Muscle of leg (tissue), 16 donors: Measurements from ENCODE around the gene WDR13. TPM values are rescaled to one million over a fixed set of nuclear protein-coding genes. Genes with fewer than 3 reads are reported as not detected.
"Not testable (repeated sequence)": the region's sequence is repeated elsewhere in the genome, so short reads cannot be mapped to it uniquely, and the experiment has no call there.

ENCODE experiments used
- DNase-seq: peaks from one replicate; pipeline ENCODE4 v3.0.0; 2013
- H3K27ac ChIP-seq: one replicate; pipeline ENCODE4 v1.5.1; 2013; ENCODE audit warnings: mild to moderate bottlenecking, low read length, control low read depth
- H3K27me3 ChIP-seq: one replicate; pipeline ENCODE4 v1.6.1; 2013; ENCODE audit warnings: low read length; ENCODE audit not compliant: control insufficient read depth, insufficient read depth
- H3K36me3 ChIP-seq: one replicate; pipeline ENCODE4 v1.6.1; 2013; ENCODE audit warnings: low read length; ENCODE audit not compliant: control insufficient read depth, insufficient read depth
- H3K4me1 ChIP-seq: one replicate; pipeline ENCODE4 v1.6.1; 2013; ENCODE audit warnings: low read length; ENCODE audit not compliant: control insufficient read depth, insufficient read depth
- H3K4me3 ChIP-seq: one replicate; pipeline ENCODE4 v1.5.1; 2013; ENCODE audit warnings: low read length, control low read depth
- H3K9me3 ChIP-seq: replicated peaks from 2 replicates; pipeline ENCODE4 v1.6.1; 2013; ENCODE audit warnings: low read depth, low read length; ENCODE audit not compliant: control insufficient read depth
- WGBS: methylation state at CpG from one replicate; pipeline ENCODE4 v1.1.5; 2013; ENCODE audit warnings: missing lambda C conversion rate; ENCODE audit not compliant: insufficient coverage; 5-methylcytosine and 5-hydroxymethylcytosine counted together
- long read RNA-seq, 11 donors: transcript quantifications; one replicate each; lab custom pipeline, GENCODE V29; 2026
- polyA plus RNA-seq, 8 donors: library from polyadenylated mRNA; unstranded; fragments of 120-200 nt; gene quantifications; one replicate each; pipeline versions ENCODE4 v1.2.1 to v1.2.3, GENCODE V29; 2013; ENCODE audit warnings: inconsistent platforms in 1 of 8, low replicate concordance in 1 of 8; ENCODE audit not compliant: insufficient read length in 8 of 8, insufficient read depth in 1 of 8
- total RNA-seq: library from RNA; stranded (reverse); fragments of 120-200 nt; gene quantifications from one replicate; pipeline ENCODE4 v1.2.4, GENCODE V29; 2013

The WDR13 gene
- total RNA-seq: 99.1 TPM
- 100 to 1,000 TPM in 4 of 8 donors, 10 to 100 TPM in 4; 85.8 to 128 (median 101) TPM for polyA plus RNA-seq
- long read RNA-seq, donor 1, full-length matches to known transcripts: 10 of 10 reads
- long read RNA-seq, donor 1, partial matches to known transcripts: 0 of 10 reads
- long read RNA-seq, donor 1, other reads (novel, unspliced or antisense): 0 of 10 reads
- long read RNA-seq, donor 2, partial matches to known transcripts: 0 of 4 reads
- long read RNA-seq, donor 2, other reads (novel, unspliced or antisense): 0 of 4 reads
- long read RNA-seq, donor 3, full-length matches to known transcripts: 14 of 22 reads
- long read RNA-seq, donor 3, partial matches to known transcripts: 0 of 22 reads
- long read RNA-seq, donor 3, other reads (novel, unspliced or antisense): 8 of 22 reads
- long read RNA-seq, donor 4, full-length matches to known transcripts: 4 of 4 reads
- long read RNA-seq, donor 4, partial matches to known transcripts: 0 of 4 reads
- long read RNA-seq, donor 4, other reads (novel, unspliced or antisense): 0 of 4 reads
- long read RNA-seq, donor 5, full-length matches to known transcripts: 34 of 46 reads
- long read RNA-seq, donor 5, partial matches to known transcripts: 0 of 46 reads
- long read RNA-seq, donor 5, other reads (novel, unspliced or antisense): 12 of 46 reads
- long read RNA-seq, donor 6, full-length matches to known transcripts: 22 of 32 reads
- long read RNA-seq, donor 6, partial matches to known transcripts: 0 of 32 reads
- long read RNA-seq, donor 6, other reads (novel, unspliced or antisense): 10 of 32 reads
- long read RNA-seq, donor 7, full-length matches to known transcripts: 17 of 17 reads
- long read RNA-seq, donor 7, partial matches to known transcripts: 0 of 17 reads
- long read RNA-seq, donor 7, other reads (novel, unspliced or antisense): 0 of 17 reads
- long read RNA-seq, donor 8, full-length matches to known transcripts: 7 of 12 reads
- long read RNA-seq, donor 8, partial matches to known transcripts: 5 of 12 reads
- long read RNA-seq, donor 8, other reads (novel, unspliced or antisense): 0 of 12 reads
- long read RNA-seq, donor 9, full-length matches to known transcripts: 11 of 11 reads
- long read RNA-seq, donor 9, partial matches to known transcripts: 0 of 11 reads
- long read RNA-seq, donor 9, other reads (novel, unspliced or antisense): 0 of 11 reads
- long read RNA-seq, donor 10, full-length matches to known transcripts: 14 of 19 reads
- long read RNA-seq, donor 10, partial matches to known transcripts: 0 of 19 reads
- long read RNA-seq, donor 10, other reads (novel, unspliced or antisense): 5 of 19 reads
- long read RNA-seq, donor 11, full-length matches to known transcripts: 6 of 6 reads
- long read RNA-seq, donor 11, partial matches to known transcripts: 0 of 6 reads
- long read RNA-seq, donor 11, other reads (novel, unspliced or antisense): 0 of 6 reads

- Histone ChIP-seq H3K36me3 (peaks cover 29% of the 10 kb centered on the region), H3K4me3 (peak within 1 kb of the TSS; percentile 71), H3K27me3 (no peaks in the 10 kb centered on the region), H3K27ac (peak within 1 kb of the TSS; percentile 99), H3K9me3 (no peaks in the 10 kb centered on the region), H3K4me1 (peaks cover 7% of the 10 kb centered on the region)
- 39% methylated on average over 54 of the region's 62 CpGs for WGBS
- peak; percentile 97 for DNase-seq
Measured at GRCh38 chrX:48597353-48598264, at the start of gene WDR13. WDR13 (plus strand) TSS chrX:48597492; CDS start chrX:48597997, 505 bp downstream.

- Histone ChIP-seq H3K4me1 (no peaks in the 10 kb centered on the region), H3K9me3 (no peaks in the 10 kb centered on the region), H3K36me3 (peaks cover 11% of the 10 kb centered on the region), H3K27me3 (no peaks in the 10 kb centered on the region), H3K27ac (no peak overlapping the region), H3K4me3 (no peak overlapping the region)
- WGBS: 75% methylated on average over 1 of the region's 3 CpGs
- no peak for DNase-seq
Measured at GRCh38 chrX:48548871-48549270, 48.4 kb upstream of the WDR13 start.

- H3K9me3 ChIP-seq, H3K4me3 ChIP-seq, H3K27ac ChIP-seq, H3K4me1 ChIP-seq, DNase-seq, H3K27me3 ChIP-seq: not testable (repeated sequence)
- 73% methylated on average over 3 of the region's 9 CpGs for WGBS
- peaks cover 30% of the 10 kb centered on the region for H3K36me3 ChIP-seq
Measured at GRCh38 chrX:48555731-48556325, 41.5 kb upstream of the WDR13 start.

- no peak overlapping the region for H3K27ac ChIP-seq
- no peaks in the 10 kb centered on the region for H3K4me1 ChIP-seq
- H3K4me3 ChIP-seq: no peak overlapping the region
- no peaks in the 10 kb centered on the region for H3K9me3 ChIP-seq
- no CpG with 5 or more reads among the region's 4 CpGs for WGBS
- no peak for DNase-seq
- no peaks in the 10 kb centered on the region for H3K27me3 ChIP-seq
- peaks cover 45% of the 10 kb centered on the region for H3K36me3 ChIP-seq
Measured at GRCh38 chrX:48558271-48558670, 39.0 kb upstream of the WDR13 start.

- Histone ChIP-seq H3K4me1 (no peaks in the 10 kb centered on the region), H3K36me3 (peaks cover 51% of the 10 kb centered on the region), H3K4me3 (no peak overlapping the region), H3K9me3 (no peaks in the 10 kb centered on the region), H3K27me3 (no peaks in the 10 kb centered on the region), H3K27ac (no peak overlapping the region)
- no peak for DNase-seq
- WGBS: 93% methylated on average over 21 of the region's 24 CpGs
Measured at GRCh38 chrX:48559636-48560035, 37.7 kb upstream of the WDR13 start.

- Histone ChIP-seq H3K4me1 (no peaks in the 10 kb centered on the region), H3K27me3 (no peaks in the 10 kb centered on the region), H3K36me3 (peaks cover 48% of the 10 kb centered on the region)
Measured at GRCh38 chrX:48560056-48560455, 37.2 kb upstream of the WDR13 start.

GRCh38 chrX:48560681-48561080 is 36.6 kb upstream of the WDR13 start:
- Histone ChIP-seq H3K4me3 (no peak overlapping the region), H3K36me3 (peaks cover 46% of the 10 kb centered on the region), H3K4me1 (no peaks in the 10 kb centered on the region), H3K27me3 (no peaks in the 10 kb centered on the region), H3K27ac (no peak overlapping the region), H3K9me3 (no peaks in the 10 kb centered on the region)
- WGBS: 93% methylated on average over 8 of the region's 12 CpGs
- no peak for DNase-seq

More at GRCh38 chrX:48560056-48560455, 37.2 kb upstream of the WDR13 start:
- no peaks in the 10 kb centered on the region for H3K9me3 ChIP-seq
- 87% methylated on average over 14 of the region's 14 CpGs for WGBS
- H3K27ac ChIP-seq: no peak overlapping the region
- H3K4me3 ChIP-seq: no peak overlapping the region
- DNase-seq: no peak

GRCh38 chrX:48569958-48570357 is 27.3 kb upstream of the WDR13 start:
- Histone ChIP-seq H3K9me3 (no peaks in the 10 kb centered on the region), H3K4me1 (no peaks in the 10 kb centered on the region), H3K36me3 (no peaks in the 10 kb centered on the region), H3K27me3 (no peaks in the 10 kb centered on the region), H3K4me3 (no peak overlapping the region), H3K27ac (no peak overlapping the region)
- DNase-seq: no peak
- WGBS: no CpG with 5 or more reads among the region's 1 CpG
